Esophagus squamous epithelium (tissue), 5 donors: Measurements from ENCODE around the gene SHISA6. TPM values are rescaled to one million over a fixed set of nuclear protein-coding genes. Genes with fewer than 3 reads are reported as not detected.

Experiments
- DNase-seq: peaks from one replicate; lab custom pipeline; 2025; lab: John Stamatoyannopoulos, UW
- H3K27ac ChIP-seq, 4 donors: fragments of 200-600 bp; sonication (generic); one replicate each; pipeline ENCODE4 v1.5.1; 2016 to 2019; ENCODE audit warnings: mild to moderate bottlenecking in 1 of 4
- H3K27me3 ChIP-seq, 4 donors: fragments of 200-600 bp; sonication (generic); 1 replicate in 3 of 4; 2 replicates in 1 of 4; pipeline versions ENCODE4 v1.5.1 to v1.6.0; 2017 to 2021; ENCODE audit warnings: antibody characterized with exemption in 1 of 4
- H3K36me3 ChIP-seq, 3 donors: fragments of 200-600 bp; sonication (generic); one replicate each; pipeline ENCODE4 v1.5.1; 2016 to 2019
- H3K4me1 ChIP-seq, 3 donors: fragments of 200-600 bp; sonication (generic); one replicate each; pipeline ENCODE4 v1.5.1; 2017 to 2019
- H3K4me3 ChIP-seq, 4 donors: fragments of 200-600 bp; sonication (generic); 1 replicate in 3 of 4; 2 replicates in 1 of 4; pipeline ENCODE4 v1.5.1; 2016 to 2019; ENCODE audit warnings: mild to moderate bottlenecking in 2 of 4, moderate library complexity in 1 of 4
- H3K9me3 ChIP-seq, 3 donors: fragments of 200-600 bp; sonication (generic); one replicate each; pipeline ENCODE4 v1.5.1; 2016 to 2019
- POLR2A ChIP-seq, 4 donors: fragments of 450-650 bp; IDR thresholded peaks; one replicate each; pipeline ENCODE4 v1.6.1; 2017; ENCODE audit warnings: antibody characterized with exemption in 4 of 4, mild to moderate bottlenecking in 4 of 4, moderate library complexity in 3 of 4
- WGBS, 2 donors: methylation state at CpG; one replicate each; pipeline ENCODE4 v1.1.5; 2018; 5-methylcytosine and 5-hydroxymethylcytosine counted together
- intact Hi-C: fragments of 100-400 bp; cut with DNase I; formaldehyde crosslinking; loops from one replicate; pipeline ENCODE4 v1.15.0; 2022
- total RNA-seq, 4 donors: library from RNA; depleted of rRNA; stranded (reverse); fragments of >200 nt; gene quantifications; one replicate each; pipeline ENCODE4 v1.1.0, GENCODE V29; 2016
- TF ChIP-seq, protein P1 (sequence below), 6 experiments: fragments of 450-650 bp in 4 of 6; fragments of 200-600 bp in 2 of 6; sonication (generic) in 2 of 6; IDR thresholded peaks; one replicate each; pipeline ENCODE4 v1.5.1; 2016 to 2019; ENCODE audit warnings: antibody characterized with exemption in 6 of 6, mild to moderate bottlenecking in 4 of 6, moderate library complexity in 4 of 6
- donor health status: DM: yes; HTN: yes; CAD: no.

Gene SHISA6
- total RNA-seq, 4 donors from 2014 or later = 0.19 to 1.5 (median 0.71) TPM

DNA sequence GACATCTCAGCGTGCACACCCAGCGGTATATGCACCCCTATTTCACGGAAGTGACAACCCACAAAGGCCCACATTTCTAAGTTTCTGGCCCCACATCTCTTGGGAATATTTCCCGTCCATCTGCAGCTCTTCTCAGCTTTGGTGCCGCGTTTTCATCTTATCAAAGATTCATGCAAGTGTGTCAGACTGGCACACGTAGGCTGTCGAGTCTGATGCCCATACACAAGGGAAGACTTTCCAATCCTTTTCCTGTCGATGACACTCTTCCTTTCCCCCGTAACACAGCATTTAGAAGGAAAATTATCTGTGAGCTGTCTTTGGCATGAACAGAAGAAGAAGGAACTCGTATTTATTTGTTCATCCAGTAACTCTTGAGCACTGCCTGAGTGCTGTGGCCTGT is 83.0 kb downstream of the SHISA6 start:
- DNase-seq = no peak
- no peak for TF ChIP-seq POLR2A (IDR thresholded peaks at IDR 0.05)
- TF ChIP-seq, protein P1, sequence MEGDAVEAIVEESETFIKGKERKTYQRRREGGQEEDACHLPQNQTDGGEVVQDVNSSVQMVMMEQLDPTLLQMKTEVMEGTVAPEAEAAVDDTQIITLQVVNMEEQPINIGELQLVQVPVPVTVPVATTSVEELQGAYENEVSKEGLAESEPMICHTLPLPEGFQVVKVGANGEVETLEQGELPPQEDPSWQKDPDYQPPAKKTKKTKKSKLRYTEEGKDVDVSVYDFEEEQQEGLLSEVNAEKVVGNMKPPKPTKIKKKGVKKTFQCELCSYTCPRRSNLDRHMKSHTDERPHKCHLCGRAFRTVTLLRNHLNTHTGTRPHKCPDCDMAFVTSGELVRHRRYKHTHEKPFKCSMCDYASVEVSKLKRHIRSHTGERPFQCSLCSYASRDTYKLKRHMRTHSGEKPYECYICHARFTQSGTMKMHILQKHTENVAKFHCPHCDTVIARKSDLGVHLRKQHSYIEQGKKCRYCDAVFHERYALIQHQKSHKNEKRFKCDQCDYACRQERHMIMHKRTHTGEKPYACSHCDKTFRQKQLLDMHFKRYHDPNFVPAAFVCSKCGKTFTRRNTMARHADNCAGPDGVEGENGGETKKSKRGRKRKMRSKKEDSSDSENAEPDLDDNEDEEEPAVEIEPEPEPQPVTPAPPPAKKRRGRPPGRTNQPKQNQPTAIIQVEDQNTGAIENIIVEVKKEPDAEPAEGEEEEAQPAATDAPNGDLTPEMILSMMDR (IDR thresholded peaks at IDR 0.05) = no peak
- no peak overlapping the region for H3K27ac ChIP-seq
- H3K36me3 ChIP-seq = no peaks in the 10 kb centered on the region
- 90 to 91% methylated on average over 11 of the region's 11 CpGs for WGBS, 2 donors
- H3K9me3 ChIP-seq = no peaks in the 10 kb centered on the region
- intact Hi-C loops = no loop called here
- H3K4me1 ChIP-seq = no peaks in the 10 kb centered on the region
- H3K27me3 ChIP-seq = no peaks in the 10 kb centered on the region
- no peak overlapping the region for H3K4me3 ChIP-seq

DNA sequence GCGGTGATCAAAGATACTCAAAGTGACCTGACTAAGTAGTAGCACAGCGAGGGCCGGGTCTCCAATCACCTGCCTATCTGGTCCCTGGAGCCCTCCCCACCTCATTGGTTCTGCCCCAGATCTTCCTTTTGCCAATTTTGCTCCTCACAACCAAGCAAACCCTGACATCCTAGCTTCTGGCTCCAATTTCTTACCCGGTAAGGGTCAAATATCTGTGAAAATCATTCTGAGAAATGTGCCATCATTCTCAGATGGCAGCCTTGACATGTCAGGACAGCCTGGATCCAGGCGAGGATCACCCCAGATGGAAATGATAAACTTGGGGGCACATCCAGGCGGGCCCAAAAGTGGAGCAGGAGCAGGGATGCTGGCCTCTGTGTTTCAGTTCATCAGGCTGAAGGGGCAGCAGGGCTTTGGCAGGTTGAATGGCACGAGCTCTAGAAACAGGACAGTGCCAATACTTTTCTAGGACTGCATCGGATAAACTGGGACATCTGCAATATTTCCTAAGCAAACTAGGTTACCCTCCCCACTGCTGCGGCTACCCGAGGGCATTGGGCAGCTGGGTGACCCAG is 83.9 kb downstream of the SHISA6 start:
- no peak for DNase-seq
- WGBS, 2 donors = 86 to 87% methylated on average over 9 to 10 of the region's 10 CpGs
- TF ChIP-seq POLR2A (IDR thresholded peaks at IDR 0.05) = no peak
- TF ChIP-seq, protein P1 (IDR thresholded peaks at IDR 0.05) = no peak
- Histone ChIP-seq H3K27me3 (no peaks in the 10 kb centered on the region), H3K36me3 (no peaks in the 10 kb centered on the region), H3K4me3 (no peak overlapping the region), H3K4me1 (no peaks in the 10 kb centered on the region), H3K27ac (no peak overlapping the region), H3K9me3 (no peaks in the 10 kb centered on the region)
- intact Hi-C loops = no loop called here

DNA sequence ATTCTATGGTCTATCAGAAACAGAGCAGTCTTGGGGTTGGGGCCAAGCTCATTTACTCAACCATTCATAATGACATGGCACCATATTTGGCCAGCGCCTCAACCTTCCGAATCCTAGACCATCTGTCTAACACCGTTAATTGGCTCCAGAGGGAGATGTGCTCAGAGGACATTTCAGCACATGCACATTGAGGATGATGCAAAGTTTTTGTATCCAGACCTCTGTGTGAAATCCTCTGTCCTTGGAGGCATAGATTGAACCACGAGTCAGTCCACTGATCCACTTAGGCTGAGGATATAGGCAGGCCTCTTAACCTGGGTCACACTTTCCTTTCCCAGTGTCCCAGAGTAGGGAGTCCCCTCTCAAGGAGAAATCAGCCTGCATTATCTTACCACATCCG is 85.5 kb downstream of the SHISA6 start:
- no peak for DNase-seq
- no peak overlapping the region for H3K27ac ChIP-seq
- no peaks in the 10 kb centered on the region for H3K36me3 ChIP-seq
- 79 to 88% methylated on average over 4 of the region's 5 CpGs for WGBS, 2 donors
- TF ChIP-seq, protein P1 (IDR thresholded peaks at IDR 0.05) = no peak
- TF ChIP-seq POLR2A (IDR thresholded peaks at IDR 0.05) = no peak
- H3K27me3 ChIP-seq = no peaks in the 10 kb centered on the region
- no peak overlapping the region for H3K4me3 ChIP-seq
- intact Hi-C loops = no loop called here
- H3K4me1 ChIP-seq = no peaks in the 10 kb centered on the region
- H3K9me3 ChIP-seq = no peaks in the 10 kb centered on the region

DNA sequence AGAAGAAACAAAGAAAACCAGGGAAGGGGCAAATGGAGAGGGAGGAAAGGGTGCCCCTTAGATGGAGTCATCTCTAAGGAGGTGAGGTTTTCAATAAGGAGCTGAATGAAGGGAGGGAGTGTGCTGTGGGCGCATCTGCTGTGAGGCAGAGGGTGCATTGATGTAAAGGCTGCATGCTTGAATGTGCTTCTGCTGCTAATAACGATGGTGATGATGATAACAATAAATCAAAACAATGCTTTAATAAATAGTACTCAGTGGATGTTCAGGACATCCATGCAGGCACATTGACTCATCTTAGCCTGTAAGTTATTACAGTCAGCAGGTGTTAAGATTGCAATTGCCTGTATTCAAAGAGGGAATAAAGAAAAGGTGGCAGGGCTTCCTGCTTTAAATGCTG is 87.8 kb downstream of the SHISA6 start:
- Histone ChIP-seq H3K27ac (no peak overlapping the region), H3K9me3 (no peaks in the 10 kb centered on the region), H3K27me3 (no peaks in the 10 kb centered on the region), H3K36me3 (no peaks in the 10 kb centered on the region), H3K4me1 (no peaks in the 10 kb centered on the region), H3K4me3 (no peak overlapping the region)
- no peak for TF ChIP-seq POLR2A (IDR thresholded peaks at IDR 0.05)
- TF ChIP-seq, protein P1 (IDR thresholded peaks at IDR 0.05) = no peak
- 55 to 68% methylated on average over 2 of the region's 2 CpGs for WGBS, 2 donors
- DNase-seq = no peak
- intact Hi-C loops = no loop called here

DNA sequence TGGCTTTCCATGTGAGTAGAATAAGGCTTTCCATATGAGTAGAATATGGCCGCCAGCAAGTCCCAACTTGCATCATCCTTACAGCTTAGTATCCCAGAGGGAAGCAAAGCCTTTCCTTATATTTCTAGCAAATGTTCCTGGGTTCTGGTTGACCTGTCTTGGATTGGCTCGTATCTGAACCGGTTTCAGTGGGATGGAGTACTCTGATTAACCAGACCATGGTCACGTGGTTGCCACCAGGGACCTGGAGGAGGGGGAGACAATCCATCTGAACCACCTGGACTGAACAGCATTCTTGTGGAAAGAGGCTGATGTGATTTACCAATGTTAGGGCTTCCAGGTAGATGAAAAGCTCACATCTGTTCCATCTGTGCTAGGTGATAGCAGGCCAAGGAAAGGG is 89.0 kb downstream of the SHISA6 start:
- Histone ChIP-seq H3K4me3 (no peak overlapping the region), H3K4me1 (no peaks in the 10 kb centered on the region), H3K36me3 (no peaks in the 10 kb centered on the region), H3K27me3 (no peaks in the 10 kb centered on the region), H3K27ac (no peak overlapping the region), H3K9me3 (no peaks in the 10 kb centered on the region)
- WGBS, 2 donors = 68 to 85% methylated on average over 4 of the region's 4 CpGs
- DNase-seq = no peak
- intact Hi-C loops = no loop called here
- TF ChIP-seq, protein P1 (IDR thresholded peaks at IDR 0.05) = no peak
- no peak for TF ChIP-seq POLR2A (IDR thresholded peaks at IDR 0.05)
